ENCODE data around the gene TMEM60. TPM values are rescaled to one million over a fixed set of nuclear protein-coding genes. Genes with fewer than 3 reads are reported as not detected.

The TMEM60 gene, protein sequence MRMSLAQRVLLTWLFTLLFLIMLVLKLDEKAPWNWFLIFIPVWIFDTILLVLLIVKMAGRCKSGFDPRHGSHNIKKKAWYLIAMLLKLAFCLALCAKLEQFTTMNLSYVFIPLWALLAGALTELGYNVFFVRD
- total RNA-seq (10 to 100 TPM; 21.7 to 31.4 TPM), polyA plus RNA-seq (ENCODE audit: insufficient read depth, low read depth, low replicate concordance) (27.9 TPM)
- long read RNA-seq, donor 1, transcript TMEM60-201 (2 exons, 1,023 nt): major isoform, 42 of 42 reads
- long read RNA-seq, donor 1, partial matches to known transcripts: 0 of 42 reads
- long read RNA-seq, donor 1, other reads (novel, unspliced or antisense): 0 of 42 reads
- long read RNA-seq, donor 2, transcript TMEM60-201 (2 exons, 1,023 nt): major isoform, 27 of 27 reads
- long read RNA-seq, donor 2, partial matches to known transcripts: 0 of 27 reads
- long read RNA-seq, donor 2, other reads (novel, unspliced or antisense): 0 of 27 reads

DNA sequence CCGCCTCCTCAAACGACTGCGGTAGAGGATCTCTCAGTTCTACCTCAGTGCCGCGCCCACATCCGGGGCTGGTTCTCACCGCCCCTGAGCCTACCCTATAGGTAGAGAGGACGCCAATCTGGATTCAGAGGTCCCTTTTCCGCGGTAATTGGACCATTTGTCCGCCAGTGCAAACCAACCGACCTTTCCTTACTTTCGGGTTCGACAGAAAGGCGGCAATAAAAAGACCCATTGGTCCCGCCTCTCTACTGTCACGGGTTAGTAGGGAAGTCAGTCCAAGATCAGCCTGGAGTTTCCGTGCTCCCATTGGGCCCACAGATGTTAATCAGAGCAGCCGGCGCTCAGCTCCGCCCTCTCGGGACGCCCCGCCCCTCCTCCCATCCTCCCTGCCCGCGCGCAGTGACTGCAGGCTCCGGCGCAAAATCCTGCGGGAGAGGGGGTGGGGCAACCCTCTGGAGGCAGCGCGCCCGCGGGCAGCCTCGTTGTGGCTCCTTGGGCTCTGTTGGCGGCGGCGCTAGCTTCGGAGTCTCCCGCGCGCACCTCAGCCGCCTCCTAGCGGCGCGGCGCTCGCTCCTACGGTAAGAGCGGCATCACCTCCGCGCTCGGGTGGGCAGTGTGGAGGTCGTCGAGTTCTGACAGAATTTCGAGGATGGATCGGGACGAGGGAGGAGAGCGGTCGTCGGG, at the start of gene TMEM60, which contains the start of gene PHTF2:
Gene TMEM60, minus strand, starts transcription at position 41 of the 684 bp plus-strand sequence. CDS start 4,061 bp downstream, outside the sequence.
Gene PHTF2, plus strand, starts transcription at position 380 of the 684 bp plus-strand sequence.
- H3K27ac ChIP-seq: peak within 1 kb of the TSS; percentile 94
- H3K4me3 ChIP-seq: peak within 1 kb of the TSS; percentile 90 to 94
- WGBS, 2 donors: 0% methylated on average over 10 to 45 of the region's 61 CpGs
- H3K9me3 ChIP-seq: no peaks in the 10 kb centered on the region
- TF ChIP-seq POLR2A (IDR thresholded peaks at IDR 0.05) (peak; percentile 50), CTCF (IDR thresholded peaks at IDR 0.05) (peak; percentile 19 to 47 (median 26))
- H3K27me3 ChIP-seq: no peaks in the 10 kb centered on the region
- peaks cover 8% of the 10 kb centered on the region for H3K4me1 ChIP-seq
- peak; percentile 100 for DNase-seq
- intact Hi-C loops (cut with DNase I; ENCODE audit: low total_unique reads): no loop called here
- H3K36me3 ChIP-seq (ENCODE audit: low read depth, missing control alignments): no peaks in the 10 kb centered on the region

DNA sequence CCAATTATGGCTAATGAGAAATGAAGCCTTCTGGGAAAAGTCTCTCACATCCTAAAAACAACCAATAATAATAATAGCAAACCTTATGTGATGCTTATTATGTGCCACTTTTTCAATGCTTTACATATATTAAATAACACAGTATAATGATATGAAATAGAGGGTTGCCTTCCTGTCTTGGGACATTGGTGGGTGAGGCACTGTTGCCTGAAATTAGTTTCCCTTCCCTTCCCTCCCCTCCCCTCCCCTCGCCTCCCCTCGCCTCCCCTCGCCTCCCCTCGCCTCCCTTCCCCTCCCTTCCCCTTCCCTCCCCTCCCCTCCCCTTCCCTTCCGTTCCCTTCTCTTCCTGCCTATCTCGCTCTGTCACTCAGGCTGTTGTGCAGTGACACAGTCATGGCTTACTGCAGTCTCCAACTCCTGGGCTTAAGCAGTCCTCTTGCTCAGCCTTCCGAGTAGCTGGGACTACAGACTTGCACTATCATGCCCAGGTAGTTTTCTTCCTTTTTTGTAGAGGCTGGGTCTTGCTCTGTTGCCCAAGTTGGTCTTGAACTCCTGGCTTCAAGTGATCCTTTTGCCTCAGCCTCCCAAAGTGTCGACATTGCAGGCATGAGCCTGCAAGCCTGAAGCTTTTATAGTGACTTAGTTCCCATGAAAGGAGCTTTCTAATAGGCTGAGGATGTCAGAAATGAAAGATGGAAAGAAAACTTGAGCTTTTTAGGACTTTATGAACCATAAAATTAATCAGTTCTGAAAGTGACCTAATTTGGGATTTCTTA, 48.3 kb upstream of the TMEM60 start:
- H3K27me3 ChIP-seq: no peaks in the 10 kb centered on the region
- 88 to 93% methylated on average over 8 of the region's 8 CpGs for WGBS, 2 donors
- intact Hi-C loops (cut with DNase I; ENCODE audit: low total_unique reads): no loop called here
- H3K27ac ChIP-seq: no peak overlapping the region
- no peaks in the 10 kb centered on the region for H3K4me1 ChIP-seq
- no peaks in the 10 kb centered on the region for H3K9me3 ChIP-seq
- no peak for TF ChIP-seq CTCF (IDR thresholded peaks at IDR 0.05)
- TF ChIP-seq POLR2A (IDR thresholded peaks at IDR 0.05): no peak
- H3K36me3 ChIP-seq (ENCODE audit: low read depth, missing control alignments): no peaks in the 10 kb centered on the region
- DNase-seq: no peak
- H3K4me3 ChIP-seq: no peak overlapping the region

GRCh38 chr7:77843194-77843593, 45.0 kb upstream of the TMEM60 start:
- Histone ChIP-seq H3K4me3 (no peak overlapping the region), H3K27ac (no peak overlapping the region), H3K9me3 (no peaks in the 10 kb centered on the region), H3K36me3 (ENCODE audit: low read depth, missing control alignments) (no peaks in the 10 kb centered on the region), H3K4me1 (no peaks in the 10 kb centered on the region), H3K27me3 (no peaks in the 10 kb centered on the region)
- WGBS, 2 donors: 75 to 76% methylated on average over 2 of the region's 2 CpGs
- DNase-seq: no peak
- intact Hi-C loops (cut with DNase I; ENCODE audit: low total_unique reads): no loop called here
- TF ChIP-seq POLR2A (IDR thresholded peaks at IDR 0.05): no peak
- no peak for TF ChIP-seq CTCF (IDR thresholded peaks at IDR 0.05)

DNA sequence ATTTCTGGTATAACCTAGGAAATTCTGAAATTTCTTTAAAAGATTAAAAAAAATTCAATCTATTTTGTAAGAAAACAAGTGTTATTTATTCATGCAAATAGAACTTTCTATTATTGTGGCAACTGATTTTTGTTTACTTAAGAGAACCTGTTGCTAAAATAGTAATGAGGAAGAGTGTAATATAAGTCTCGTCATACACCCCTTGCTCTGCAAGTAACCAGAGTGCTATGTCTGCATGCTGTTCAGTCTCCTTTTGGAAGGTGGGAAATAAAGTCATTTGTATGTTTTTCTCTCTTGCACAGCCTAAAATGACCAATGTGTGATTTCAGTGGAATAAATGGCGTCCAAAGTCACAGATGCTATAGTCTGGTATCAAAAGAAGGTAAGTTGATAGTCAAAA, 41.7 kb upstream of the TMEM60 start:
- intact Hi-C loops (cut with DNase I; ENCODE audit: low total_unique reads): no loop called here
- no peaks in the 10 kb centered on the region for H3K9me3 ChIP-seq
- no peak overlapping the region for H3K4me3 ChIP-seq
- H3K27me3 ChIP-seq: no peaks in the 10 kb centered on the region
- DNase-seq: no peak
- WGBS, 2 donors: 82 to 88% methylated on average over 2 of the region's 2 CpGs
- TF ChIP-seq POLR2A (IDR thresholded peaks at IDR 0.05): no peak
- TF ChIP-seq CTCF (IDR thresholded peaks at IDR 0.05): no peak
- H3K36me3 ChIP-seq (ENCODE audit: low read depth, missing control alignments): no peaks in the 10 kb centered on the region
- H3K4me1 ChIP-seq: no peaks in the 10 kb centered on the region
- no peak overlapping the region for H3K27ac ChIP-seq
